ENCODE measurements around the gene PCDH1.

DNA sequence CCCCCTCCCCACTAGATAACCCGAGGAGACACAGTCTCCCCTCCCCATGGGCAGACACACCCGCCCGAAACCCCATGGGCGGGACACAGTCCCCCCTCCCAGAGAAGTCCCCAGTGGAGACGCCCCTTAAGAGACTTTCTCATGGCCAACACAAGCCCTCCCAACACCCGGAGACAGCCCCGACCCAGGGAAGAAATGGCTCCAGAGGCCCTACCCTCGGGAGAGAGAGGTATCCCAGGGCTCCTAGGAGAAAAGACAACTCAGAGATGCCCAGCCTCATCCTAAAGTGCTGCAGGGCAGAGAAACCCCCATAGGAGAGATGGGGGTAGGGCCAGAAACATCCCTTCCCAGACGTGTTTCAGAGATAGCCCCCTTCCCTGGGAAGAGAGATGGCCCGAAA, 27.4 kb downstream of the PCDH1 start:
- TF ChIP-seq, protein P1, sequence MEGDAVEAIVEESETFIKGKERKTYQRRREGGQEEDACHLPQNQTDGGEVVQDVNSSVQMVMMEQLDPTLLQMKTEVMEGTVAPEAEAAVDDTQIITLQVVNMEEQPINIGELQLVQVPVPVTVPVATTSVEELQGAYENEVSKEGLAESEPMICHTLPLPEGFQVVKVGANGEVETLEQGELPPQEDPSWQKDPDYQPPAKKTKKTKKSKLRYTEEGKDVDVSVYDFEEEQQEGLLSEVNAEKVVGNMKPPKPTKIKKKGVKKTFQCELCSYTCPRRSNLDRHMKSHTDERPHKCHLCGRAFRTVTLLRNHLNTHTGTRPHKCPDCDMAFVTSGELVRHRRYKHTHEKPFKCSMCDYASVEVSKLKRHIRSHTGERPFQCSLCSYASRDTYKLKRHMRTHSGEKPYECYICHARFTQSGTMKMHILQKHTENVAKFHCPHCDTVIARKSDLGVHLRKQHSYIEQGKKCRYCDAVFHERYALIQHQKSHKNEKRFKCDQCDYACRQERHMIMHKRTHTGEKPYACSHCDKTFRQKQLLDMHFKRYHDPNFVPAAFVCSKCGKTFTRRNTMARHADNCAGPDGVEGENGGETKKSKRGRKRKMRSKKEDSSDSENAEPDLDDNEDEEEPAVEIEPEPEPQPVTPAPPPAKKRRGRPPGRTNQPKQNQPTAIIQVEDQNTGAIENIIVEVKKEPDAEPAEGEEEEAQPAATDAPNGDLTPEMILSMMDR (IDR thresholded peaks at IDR 0.05), result no peak
- no peak for TF ChIP-seq POLR2AphosphoS5 (IDR thresholded peaks at IDR 0.05)
- TF ChIP-seq POLR2A (IDR thresholded peaks at IDR 0.05), result no peak
